SK-MEL-5 (cell line): ENCODE data around the gene LHPP. TPM values are rescaled to one million over a fixed set of nuclear protein-coding genes. Genes with fewer than 3 reads are reported as not detected.

ENCODE experiments used
- DNase-seq: peaks from one replicate; pipeline ENCODE4 v3.0.0-alpha.2; 2016; ENCODE audit warnings: low read depth, low spot score
- in situ Hi-C: cut with HindIII; loops from 2 replicates; pipeline ENCODE4 v1.10.0; 2016; ENCODE audit warnings: low sequenced_read_pairs, high pct_unique_total_duplicates, low pct_unique_long_range_greater_than_20kb
- total RNA-seq: library from RNA; depleted of rRNA; stranded (reverse); fragments of >200 nt; shearing (Covaris generic); gene quantifications from 2 replicates; pipeline ENCODE4 v1.2.3, GENCODE V29; 2014

The LHPP gene
- total RNA-seq, 1 experiment from 2014 or later: 4.7 TPM

- DNase-seq: no peak
- in situ Hi-C loops: no loop called here
Measured at GRCh38 chr10:124522933-124523871, 61.6 kb downstream of the LHPP start.

- DNase-seq: no peak
- in situ Hi-C loops: no loop called here
Measured at GRCh38 chr10:124523901-124524300, 62.3 kb downstream of the LHPP start.

DNA sequence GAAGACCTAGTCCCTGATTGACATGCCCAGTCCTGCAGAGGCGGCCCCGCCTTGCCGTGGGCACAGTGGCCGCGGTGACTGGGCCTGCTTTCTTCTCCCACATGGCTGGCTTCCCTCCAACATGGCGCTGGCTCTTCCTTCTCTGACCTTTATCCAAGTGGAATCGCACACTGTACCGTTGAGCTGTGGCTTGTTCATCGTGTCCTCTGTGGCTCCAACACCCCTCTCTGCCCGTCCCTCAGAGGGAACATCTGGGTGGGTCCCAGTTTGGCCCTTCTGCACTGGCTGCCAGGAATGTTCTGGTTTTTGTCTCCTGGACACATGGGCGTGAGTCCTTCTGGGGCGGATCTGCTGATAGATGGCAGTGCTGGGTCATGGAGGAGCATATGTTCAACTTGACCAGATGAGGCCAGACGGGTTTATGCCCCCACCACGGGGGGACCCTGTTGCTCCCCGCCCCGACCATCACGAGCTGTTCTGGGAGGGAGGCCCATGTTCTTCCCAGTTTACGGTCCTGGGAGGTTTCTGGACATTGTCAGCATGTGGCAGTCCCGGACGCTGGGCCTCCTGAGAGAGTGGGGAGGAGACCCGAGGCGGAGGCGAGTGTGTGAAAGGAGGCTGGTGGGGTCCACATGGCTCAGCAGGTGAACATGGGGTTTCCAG, 63.5 kb downstream of the LHPP start:
- no peak for DNase-seq
- in situ Hi-C loops: no loop called here

GRCh38 chr10:124525751-124526600, 64.4 kb downstream of the LHPP start:
- in situ Hi-C loops: no loop called here
- no peak for DNase-seq

DNA sequence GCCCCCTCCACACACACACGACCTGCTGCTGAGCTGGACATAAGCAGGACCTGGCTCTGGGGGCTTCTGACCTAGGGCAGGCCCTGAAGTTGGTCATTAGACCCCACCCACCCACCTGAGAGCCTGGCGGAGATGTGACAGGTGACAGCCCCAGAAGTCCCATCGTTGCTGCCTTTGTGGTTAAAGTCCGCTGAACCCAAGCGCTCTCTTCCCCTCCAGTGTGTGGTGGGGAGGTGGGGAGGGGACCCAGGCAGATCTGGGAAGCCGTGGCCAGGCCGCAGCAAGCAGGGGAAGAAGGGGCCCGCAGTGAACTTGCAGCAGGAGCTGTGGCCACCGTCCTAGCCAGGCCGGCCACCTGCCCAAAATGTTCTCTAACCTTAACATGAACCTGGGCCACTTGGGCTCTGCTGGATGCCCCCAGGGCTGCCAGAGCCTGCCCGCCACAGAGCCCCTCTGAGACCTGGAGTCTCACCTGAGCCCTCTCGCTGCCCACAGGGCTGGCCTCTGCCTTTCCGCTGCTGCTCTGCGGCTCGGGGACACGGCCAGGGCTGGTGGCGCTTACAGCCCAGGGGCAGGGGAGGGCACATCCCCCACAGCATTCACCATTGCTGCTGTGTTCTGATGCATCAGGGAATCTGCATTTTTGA, 65.1 kb downstream of the LHPP start:
- no peak for DNase-seq
- in situ Hi-C loops: no loop called here

GRCh38 chr10:124527874-124528395, 66.3 kb downstream of the LHPP start:
- DNase-seq: no peak
- in situ Hi-C loops: no loop called here

DNA sequence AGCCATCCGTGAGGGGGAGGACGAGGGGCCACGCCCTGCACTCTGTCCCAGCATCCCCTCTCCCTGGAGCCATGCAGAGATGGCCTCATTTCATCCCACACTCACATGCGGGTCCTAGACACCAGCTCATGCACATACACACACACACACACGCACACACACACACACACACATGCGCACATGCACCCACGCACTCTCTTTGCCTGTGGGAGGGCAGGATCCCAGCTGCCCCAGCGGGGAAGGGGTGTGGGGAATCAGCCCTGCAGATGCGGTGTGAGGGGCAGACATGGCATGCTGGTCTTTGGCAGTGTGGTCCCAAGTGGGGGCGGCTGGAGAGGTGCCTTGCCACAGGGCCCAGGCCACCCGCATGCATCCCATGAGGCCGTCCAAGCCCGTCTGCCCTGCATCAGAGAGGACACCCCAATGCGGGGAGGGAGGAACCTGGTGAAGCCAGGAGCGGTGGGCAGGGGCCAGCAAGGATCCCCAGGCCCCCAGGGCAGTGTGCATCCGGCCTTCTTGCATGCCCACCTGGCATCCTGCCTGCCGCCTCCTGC, 68.1 kb downstream of the LHPP start:
- no peak for DNase-seq
- in situ Hi-C loops: no loop called here

- in situ Hi-C loops: no loop called here
- DNase-seq: peak; percentile 85
Measured at GRCh38 chr10:124530215-124530665, 68.6 kb downstream of the LHPP start.

DNA sequence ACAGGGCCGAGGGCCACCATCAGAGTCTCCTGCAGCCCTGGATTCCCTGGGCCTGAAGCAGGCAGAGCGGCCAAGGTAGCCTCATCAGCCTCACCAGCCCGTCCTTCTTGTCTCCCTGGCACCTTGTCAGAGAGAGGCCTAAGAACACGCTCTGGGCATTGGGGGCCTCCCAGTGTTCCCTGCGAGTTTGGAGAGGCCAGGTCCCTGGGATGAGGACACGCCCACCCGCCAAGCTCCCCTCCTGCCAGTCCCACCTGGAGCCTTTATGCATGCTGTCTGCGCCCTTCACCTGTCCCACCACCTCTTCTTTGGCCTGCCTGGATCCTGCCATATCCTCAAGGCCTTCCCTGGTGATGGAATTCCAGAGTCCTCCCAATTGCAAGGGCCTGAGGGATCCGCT, 69.2 kb downstream of the LHPP start:
- in situ Hi-C loops: no loop called here
- DNase-seq: no peak

DNA sequence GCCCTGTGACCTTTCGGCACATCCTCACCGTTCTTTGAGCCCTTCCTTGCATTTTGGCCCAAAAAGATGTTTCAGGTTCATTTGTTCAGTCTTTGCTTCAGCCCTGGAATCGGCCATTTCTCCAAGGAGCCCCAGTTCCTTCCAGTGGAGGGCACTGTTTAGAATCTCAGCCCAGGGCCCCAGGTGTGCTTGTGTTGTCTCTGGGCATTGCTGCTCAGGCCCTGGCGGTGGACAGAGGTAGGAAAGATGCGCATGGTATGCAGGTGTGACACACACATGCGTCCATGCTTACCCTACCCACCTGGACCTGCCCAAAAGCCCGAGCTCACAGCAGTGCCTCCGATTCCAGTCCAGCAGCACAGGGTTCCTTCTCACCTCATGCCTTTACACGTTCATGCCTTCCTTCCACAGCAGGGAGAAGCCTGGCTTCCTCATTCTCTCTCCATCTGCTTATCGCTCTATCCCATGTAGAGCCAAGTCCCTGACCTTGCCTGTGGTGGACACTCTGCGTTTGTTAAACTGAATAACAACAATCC, 70.6 kb downstream of the LHPP start:
- DNase-seq: peak; percentile 35
- in situ Hi-C loops: no loop called here

DNA sequence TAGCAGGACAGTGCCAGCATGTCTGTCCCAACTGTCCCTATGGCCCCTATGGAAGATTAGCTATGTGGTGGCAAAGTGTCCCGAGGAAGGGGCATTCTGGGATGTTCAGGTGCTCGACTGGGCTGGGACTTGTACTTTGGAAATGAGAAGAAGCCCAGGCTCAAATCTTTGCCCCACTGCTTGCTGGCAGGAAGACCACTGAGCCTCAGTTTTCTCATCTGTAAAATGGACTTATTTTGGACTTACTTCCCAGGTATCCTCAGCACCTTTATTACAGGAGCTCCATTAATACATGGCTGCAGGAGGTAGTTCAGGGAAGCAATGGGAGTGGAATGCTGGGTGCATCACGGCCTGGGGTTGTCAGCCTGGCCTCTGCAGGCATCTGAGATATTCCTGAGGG, 71.2 kb downstream of the LHPP start:
- DNase-seq: no peak
- in situ Hi-C loops: no loop called here

GRCh38 chr10:124533266-124533665, 71.6 kb downstream of the LHPP start:
- in situ Hi-C loops: no loop called here
- no peak for DNase-seq

DNA sequence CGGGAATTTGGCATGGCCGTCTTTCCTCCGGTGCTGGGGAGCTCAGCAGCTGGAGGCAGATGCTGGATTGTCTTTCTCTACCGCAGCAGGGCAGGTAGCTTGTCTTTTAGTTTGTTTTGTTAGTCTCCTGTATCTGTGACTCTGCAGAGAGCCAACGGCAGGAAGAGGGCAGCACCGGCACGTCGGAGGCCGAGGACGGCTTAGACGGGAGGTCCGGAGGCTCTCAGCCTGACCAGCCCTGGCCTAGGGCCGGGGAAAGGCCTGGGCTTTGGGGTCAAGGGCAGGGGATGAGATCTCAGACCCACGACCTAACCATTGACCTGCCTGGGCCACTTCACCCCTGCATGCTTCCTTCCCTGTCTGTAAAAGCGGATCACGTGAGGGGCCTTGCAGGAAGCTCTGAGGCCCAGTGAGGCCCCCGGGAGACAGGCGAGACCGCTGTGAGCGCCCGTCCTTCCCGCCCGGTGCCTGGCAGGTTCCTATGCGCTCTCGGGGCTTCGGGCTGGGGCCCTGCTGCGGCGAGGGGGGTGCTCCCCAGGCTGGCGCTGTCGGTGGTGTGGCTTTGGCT, 72.7 kb downstream of the LHPP start:
- in situ Hi-C loops: no loop called here
- DNase-seq: no peak

- in situ Hi-C loops: no loop called here
Measured at GRCh38 chr10:124534826-124535601, 73.4 kb downstream of the LHPP start.

DNA sequence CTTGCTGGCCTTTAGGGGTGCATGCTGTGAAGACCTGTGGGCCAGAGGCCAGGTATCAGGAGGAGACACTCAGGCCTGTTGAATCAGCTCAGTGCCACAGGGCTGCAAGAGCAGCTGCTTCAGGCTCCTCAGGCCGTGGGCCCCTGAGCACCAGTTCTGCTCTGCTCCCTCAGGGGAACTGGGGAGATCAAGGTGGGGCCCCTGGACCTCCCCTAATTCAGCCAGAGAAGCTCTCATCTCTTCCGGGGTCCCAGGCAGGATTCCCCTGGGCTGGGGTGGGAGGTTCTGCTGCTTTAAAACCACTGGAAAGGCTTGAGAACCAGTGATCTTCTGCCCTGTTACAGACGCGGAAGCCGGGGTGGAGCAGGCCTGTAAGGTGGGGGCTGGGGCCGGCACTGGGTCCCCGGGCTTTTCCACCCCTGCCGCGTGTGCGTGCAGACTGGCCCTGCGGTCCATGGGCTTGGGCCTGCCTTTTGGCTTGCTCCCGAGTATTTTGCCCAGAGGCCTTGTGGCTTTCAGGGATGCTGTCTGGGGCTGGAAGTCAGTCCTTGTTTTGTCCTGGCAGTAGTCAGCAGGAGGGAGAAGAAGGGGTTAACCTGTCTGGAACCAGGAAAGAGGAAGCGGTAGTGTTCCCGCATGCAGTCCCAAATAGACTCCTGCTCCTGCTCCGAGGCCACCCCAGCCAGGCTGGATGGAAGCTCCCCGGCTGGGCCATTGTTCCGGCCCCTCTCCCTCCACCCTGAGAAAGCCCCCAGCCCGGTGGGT, 74.3 kb downstream of the LHPP start:
- in situ Hi-C loops: no loop called here

More at GRCh38 chr10:124534826-124535601, 73.4 kb downstream of the LHPP start:
- DNase-seq: no peak

More for the DNA sequence above, 74.3 kb downstream of the LHPP start:
- DNase-seq: no peak
